ENCODE measurements around the gene PGBD4. TPM values are rescaled to one million over a fixed set of nuclear protein-coding genes. Genes with fewer than 3 reads are reported as not detected.
"Not testable (repeated sequence)": the region's sequence is repeated elsewhere in the genome, so short reads cannot be mapped to it uniquely, and the experiment has no call there.

The PGBD4 gene
- total RNA-seq, 2 donors from 2014 or later, result 2.8 to 3.3 TPM

- H3K27me3 Mint-ChIP-seq; H3K36me3 Mint-ChIP-seq (ENCODE audit: low read depth); H3K4me3 Mint-ChIP-seq; H3K9me3 ChIP-seq (ENCODE audit: control insufficient read depth, low read length, poor library complexity, severe bottlenecking); H3K27ac Mint-ChIP-seq; ATAC-seq; DNase-seq; H3K4me1 Mint-ChIP-seq: not testable (repeated sequence)
Measured at GRCh38 chr15:34121786-34122185, 19.9 kb downstream of the PGBD4 start.

GRCh38 chr15:34122771-34123183, 20.9 kb downstream of the PGBD4 start:
- Mint-ChIP-seq H3K27ac (no peak overlapping the region), H3K4me1 (no peaks in the 10 kb centered on the region), H3K27me3 (no peaks in the 10 kb centered on the region), H3K4me3 (no peak overlapping the region), H3K36me3 (ENCODE audit: low read depth) (no peaks in the 10 kb centered on the region)
- DNase-seq (no peak), ATAC-seq (no peak)
- H3K9me3 ChIP-seq (ENCODE audit: control insufficient read depth, low read length, poor library complexity, severe bottlenecking), result no peaks in the 10 kb centered on the region

- no peak overlapping the region for H3K27ac Mint-ChIP-seq
- DNase-seq, result no peak
- H3K36me3 Mint-ChIP-seq (ENCODE audit: low read depth), result no peaks in the 10 kb centered on the region
- no peak overlapping the region for H3K4me3 Mint-ChIP-seq
- H3K9me3 ChIP-seq (ENCODE audit: control insufficient read depth, low read length, poor library complexity, severe bottlenecking), result no peaks in the 10 kb centered on the region
- no peaks in the 10 kb centered on the region for H3K4me1 Mint-ChIP-seq
- no peak for ATAC-seq
- no peaks in the 10 kb centered on the region for H3K27me3 Mint-ChIP-seq
Measured at GRCh38 chr15:34124651-34125050, 22.8 kb downstream of the PGBD4 start.

GRCh38 chr15:34125945-34126344, 24.1 kb downstream of the PGBD4 start:
- H3K36me3 Mint-ChIP-seq (ENCODE audit: low read depth), result no peaks in the 10 kb centered on the region

GRCh38 chr15:34126522-34126921, 24.6 kb downstream of the PGBD4 start:
- Mint-ChIP-seq H3K36me3 (ENCODE audit: low read depth) (no peaks in the 10 kb centered on the region), H3K27ac (no peak overlapping the region), H3K4me1 (no peaks in the 10 kb centered on the region), H3K27me3 (no peaks in the 10 kb centered on the region), H3K4me3 (no peak overlapping the region)
- DNase-seq, result no peak
- H3K9me3 ChIP-seq (ENCODE audit: control insufficient read depth, low read length, poor library complexity, severe bottlenecking), result no peaks in the 10 kb centered on the region
- ATAC-seq, result no peak

More at GRCh38 chr15:34125945-34126344, 24.1 kb downstream of the PGBD4 start:
- H3K27me3 Mint-ChIP-seq, result no peaks in the 10 kb centered on the region
- no peaks in the 10 kb centered on the region for H3K9me3 ChIP-seq (ENCODE audit: control insufficient read depth, low read length, poor library complexity, severe bottlenecking)
- H3K4me1 Mint-ChIP-seq, result no peaks in the 10 kb centered on the region
- no peak for DNase-seq
- no peak overlapping the region for H3K4me3 Mint-ChIP-seq
- H3K27ac Mint-ChIP-seq, result no peak overlapping the region
- ATAC-seq, result no peak

GRCh38 chr15:34128898-34129297, 27.0 kb downstream of the PGBD4 start:
- ATAC-seq (no peak), DNase-seq (no peak)
- Mint-ChIP-seq H3K27me3 (no peaks in the 10 kb centered on the region), H3K4me1 (no peaks in the 10 kb centered on the region), H3K27ac (no peak overlapping the region), H3K4me3 (no peak overlapping the region), H3K36me3 (ENCODE audit: low read depth) (no peaks in the 10 kb centered on the region)
- H3K9me3 ChIP-seq (ENCODE audit: control insufficient read depth, low read length, poor library complexity, severe bottlenecking), result no peaks in the 10 kb centered on the region

- no peaks in the 10 kb centered on the region for H3K36me3 Mint-ChIP-seq (ENCODE audit: low read depth)
- no peak overlapping the region for H3K4me3 Mint-ChIP-seq
- ATAC-seq (no peak), DNase-seq (no peak)
- H3K4me1 Mint-ChIP-seq, result no peaks in the 10 kb centered on the region
- H3K9me3 ChIP-seq (ENCODE audit: control insufficient read depth, low read length, poor library complexity, severe bottlenecking), result no peaks in the 10 kb centered on the region
- no peak overlapping the region for H3K27ac Mint-ChIP-seq
- no peaks in the 10 kb centered on the region for H3K27me3 Mint-ChIP-seq
Measured at GRCh38 chr15:34132881-34133280, 31.0 kb downstream of the PGBD4 start.

GRCh38 chr15:34133511-34133910, 31.6 kb downstream of the PGBD4 start:
- ATAC-seq, result no peak
- Mint-ChIP-seq H3K27me3 (no peaks in the 10 kb centered on the region), H3K27ac (no peak overlapping the region), H3K4me1 (no peaks in the 10 kb centered on the region), H3K36me3 (ENCODE audit: low read depth) (no peaks in the 10 kb centered on the region), H3K4me3 (no peak overlapping the region)
- H3K9me3 ChIP-seq (ENCODE audit: control insufficient read depth, low read length, poor library complexity, severe bottlenecking), result no peaks in the 10 kb centered on the region
- no peak for DNase-seq

- no peak for ATAC-seq
- no peaks in the 10 kb centered on the region for H3K9me3 ChIP-seq (ENCODE audit: control insufficient read depth, low read length, poor library complexity, severe bottlenecking)
- Mint-ChIP-seq H3K36me3 (ENCODE audit: low read depth) (peaks cover 2% of the 10 kb centered on the region), H3K27ac (peak overlapping the region; percentile 49), H3K27me3 (no peaks in the 10 kb centered on the region), H3K4me3 (no peak overlapping the region), H3K4me1 (no peaks in the 10 kb centered on the region)
- DNase-seq, result no peak
Measured at GRCh38 chr15:34147371-34148140, 45.7 kb downstream of the PGBD4 start.

GRCh38 chr15:34154725-34155204, 52.9 kb downstream of the PGBD4 start:
- peaks cover 10% of the 10 kb centered on the region for H3K9me3 ChIP-seq (ENCODE audit: control insufficient read depth, low read length, poor library complexity, severe bottlenecking)
- no peak for DNase-seq
- no peaks in the 10 kb centered on the region for H3K27me3 Mint-ChIP-seq
- no peaks in the 10 kb centered on the region for H3K4me1 Mint-ChIP-seq
- ATAC-seq, result no peak
- H3K36me3 Mint-ChIP-seq (ENCODE audit: low read depth), result no peaks in the 10 kb centered on the region
- H3K27ac Mint-ChIP-seq, result no peak overlapping the region
- no peak overlapping the region for H3K4me3 Mint-ChIP-seq

- no peak overlapping the region for H3K27ac Mint-ChIP-seq
- H3K36me3 Mint-ChIP-seq (ENCODE audit: low read depth), result no peaks in the 10 kb centered on the region
- H3K9me3 ChIP-seq (ENCODE audit: control insufficient read depth, low read length, poor library complexity, severe bottlenecking), result peaks cover 10% of the 10 kb centered on the region
- ATAC-seq (no peak), DNase-seq (no peak)
- no peaks in the 10 kb centered on the region for H3K4me1 Mint-ChIP-seq
- no peaks in the 10 kb centered on the region for H3K27me3 Mint-ChIP-seq
- H3K4me3 Mint-ChIP-seq, result no peak overlapping the region
Measured at GRCh38 chr15:34155859-34156258, 54.0 kb downstream of the PGBD4 start.

Other genes starting within 250 kb of the PGBD4 start
- gene CHRM5, start 133.6 kb upstream of the PGBD4 start, total RNA-seq, result not detected
- gene AVEN, start 62.9 kb upstream of the PGBD4 start, total RNA-seq, result 1 to 10 TPM; 7.0 to 8.9 TPM
- gene EMC7, start 221 bp upstream of the PGBD4 start, total RNA-seq, result 10 to 100 TPM; 43.0 to 50.4 TPM
- 10 to 100 TPM; 23.8 to 26.2 TPM for gene KATNBL1, start 108.0 kb downstream of the PGBD4 start, total RNA-seq
- gene EMC4, start 122.9 kb downstream of the PGBD4 start, total RNA-seq, result 10 to 100 TPM; 70.8 to 83.8 TPM
- 10 to 100 TPM; 57.9 to 69.2 TPM for gene SLC12A6, start 235.7 kb downstream of the PGBD4 start, total RNA-seq
- 10 to 100 TPM; 40.8 to 52.8 TPM for gene NOP10, start 241.1 kb downstream of the PGBD4 start, total RNA-seq
- not detected for gene NUTM1, start 241.2 kb downstream of the PGBD4 start, total RNA-seq